SKM-1 (cell line): ENCODE measurements around the gene ALG1.
"Not testable (repeated sequence)": the region's sequence is repeated elsewhere in the genome, so short reads cannot be mapped to it uniquely, and the experiment has no call there.

Experiments used
- DNase-seq: peaks from one replicate; lab custom pipeline; 2025; ENCODE audit not compliant: unreplicated experiment; lab: John Stamatoyannopoulos, UW

ALG1 gene

DNA sequence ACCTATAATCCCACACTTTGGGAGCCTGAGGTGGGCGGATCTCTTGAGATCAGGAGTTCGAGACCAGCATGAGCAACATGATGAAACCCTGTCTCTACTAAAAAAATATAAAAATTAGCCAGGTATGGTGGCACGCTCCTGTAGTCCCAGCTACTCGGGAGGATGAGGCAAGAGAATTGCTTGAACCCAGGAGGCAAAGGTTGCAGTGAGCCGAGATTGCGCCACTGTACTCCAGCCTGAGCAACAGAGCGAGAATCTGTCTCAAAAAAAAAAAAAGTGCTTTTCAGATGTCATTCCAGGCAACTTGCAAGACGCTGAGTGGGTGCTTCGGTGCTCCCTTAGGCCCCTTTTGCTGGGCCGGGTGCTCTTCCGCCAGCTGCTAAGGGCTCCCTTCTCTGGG is 27.1 kb upstream of the ALG1 start:
- not testable (repeated sequence) for DNase-seq

DNA sequence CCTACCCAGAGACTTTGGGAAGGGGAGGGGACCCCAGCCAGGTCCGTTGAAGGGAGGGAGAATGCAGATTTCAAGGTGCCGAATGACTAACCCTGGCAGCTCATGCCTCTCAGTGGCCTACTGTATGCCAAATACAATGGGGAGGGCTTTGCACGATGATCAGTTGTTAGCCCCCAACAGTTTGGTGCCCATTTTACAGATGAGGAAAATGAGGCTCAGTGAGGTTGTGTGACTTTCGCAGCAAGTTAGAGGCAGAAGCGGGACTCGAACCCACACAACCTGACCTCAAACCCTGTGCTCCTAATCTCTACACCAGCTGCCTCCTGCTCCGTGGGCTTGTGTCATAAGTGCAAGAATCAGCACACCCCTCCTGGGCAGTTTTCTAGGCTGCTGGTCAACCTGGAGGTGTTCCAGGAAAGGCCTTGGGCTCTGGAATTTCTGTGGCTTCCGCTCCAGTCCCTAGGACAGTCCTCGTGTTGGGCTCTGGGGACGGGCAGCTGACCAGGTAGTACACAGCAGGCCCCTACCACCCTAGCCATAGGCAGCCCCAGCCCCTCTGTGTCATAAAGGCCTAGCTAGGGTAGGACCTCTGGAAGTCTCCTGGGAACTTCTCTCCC is 26.0 kb upstream of the ALG1 start:
- no peak for DNase-seq

DNA sequence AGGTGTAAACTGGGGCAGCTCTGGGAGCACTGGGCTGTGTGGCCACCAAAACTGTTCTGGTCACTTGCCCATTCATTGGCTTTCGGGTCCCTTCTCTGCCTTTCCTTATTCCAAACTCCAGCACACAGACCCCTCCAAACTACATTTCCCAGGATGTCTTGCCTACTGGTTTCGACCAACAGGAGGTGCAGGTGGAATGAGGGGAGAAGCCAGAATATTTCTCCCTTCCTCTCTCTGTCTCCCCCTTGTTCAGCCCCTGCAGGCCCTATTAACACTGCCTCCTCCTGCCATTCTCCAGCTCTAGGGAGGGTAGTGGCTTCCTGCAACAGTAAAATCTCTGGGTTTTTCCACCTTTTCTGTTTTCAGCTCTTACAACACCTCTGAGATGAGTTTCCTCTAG is 24.7 kb upstream of the ALG1 start:
- DNase-seq: no peak

DNA sequence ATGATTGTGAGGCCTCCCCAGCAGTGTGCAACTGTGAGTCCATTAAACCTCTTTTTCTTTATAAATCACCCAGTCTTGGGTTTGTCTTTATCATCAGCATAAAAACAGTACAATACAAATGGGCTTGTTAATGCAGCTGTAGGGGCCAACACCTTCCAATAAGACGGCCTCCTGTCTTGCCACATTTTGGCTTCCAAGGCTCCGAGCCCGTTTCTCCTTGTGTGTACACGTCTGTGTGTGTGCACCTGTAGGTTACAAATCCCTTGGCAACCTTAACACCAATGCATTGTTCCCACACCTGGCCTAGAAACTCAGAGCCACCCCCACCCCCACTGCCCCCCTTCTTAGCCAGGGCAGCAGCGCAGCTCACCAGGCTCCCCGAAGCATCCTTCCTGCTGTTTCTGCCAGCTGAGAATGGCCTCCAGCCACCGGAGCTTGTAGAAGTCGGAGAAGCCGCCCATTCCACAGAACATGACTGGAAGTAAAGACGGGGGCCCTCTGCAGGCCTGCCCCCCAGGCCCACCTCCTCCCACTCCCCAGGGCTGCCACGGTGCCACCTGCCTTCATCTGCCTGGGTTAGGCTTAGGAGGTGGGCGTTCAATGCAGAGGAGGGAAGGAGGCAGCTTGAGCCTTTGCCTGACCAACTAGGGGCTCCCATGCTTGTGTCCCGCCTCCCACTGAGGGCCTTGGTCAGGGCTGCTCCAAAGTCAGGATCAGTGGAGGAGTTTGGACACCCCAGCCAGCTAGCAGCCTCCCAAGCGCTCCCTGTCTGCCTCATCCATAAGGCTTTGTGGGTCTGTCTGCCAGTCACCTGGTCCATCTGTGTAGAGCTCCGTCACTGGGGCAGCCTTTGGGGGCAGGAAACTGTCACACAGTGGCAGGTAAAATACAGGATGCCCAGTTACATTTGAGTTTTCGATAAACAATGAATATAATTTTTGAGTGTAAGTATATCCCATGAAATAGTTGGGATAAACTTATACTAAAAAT is 16.5 kb upstream of the ALG1 start:
- DNase-seq: no peak

DNA sequence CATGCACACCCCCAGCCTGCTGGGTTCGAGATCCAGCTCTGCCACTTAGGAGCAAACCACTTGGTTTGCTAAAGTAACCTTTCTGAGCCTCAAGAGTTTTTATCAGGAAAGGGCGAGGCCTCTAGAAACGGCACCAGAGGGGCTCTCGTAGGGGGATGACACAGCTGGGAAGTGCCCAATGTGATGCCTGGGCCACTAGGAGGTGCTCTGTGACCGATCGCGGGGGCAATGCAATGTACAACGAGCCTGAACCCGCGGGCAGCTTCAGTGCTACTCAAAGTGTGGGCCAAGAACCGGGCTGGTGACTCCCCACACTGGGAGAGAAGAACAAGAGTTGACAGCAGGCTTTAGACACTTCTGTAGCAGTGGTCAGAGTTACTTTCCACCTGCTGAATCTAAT is 15.3 kb upstream of the ALG1 start:
- DNase-seq: no peak

DNA sequence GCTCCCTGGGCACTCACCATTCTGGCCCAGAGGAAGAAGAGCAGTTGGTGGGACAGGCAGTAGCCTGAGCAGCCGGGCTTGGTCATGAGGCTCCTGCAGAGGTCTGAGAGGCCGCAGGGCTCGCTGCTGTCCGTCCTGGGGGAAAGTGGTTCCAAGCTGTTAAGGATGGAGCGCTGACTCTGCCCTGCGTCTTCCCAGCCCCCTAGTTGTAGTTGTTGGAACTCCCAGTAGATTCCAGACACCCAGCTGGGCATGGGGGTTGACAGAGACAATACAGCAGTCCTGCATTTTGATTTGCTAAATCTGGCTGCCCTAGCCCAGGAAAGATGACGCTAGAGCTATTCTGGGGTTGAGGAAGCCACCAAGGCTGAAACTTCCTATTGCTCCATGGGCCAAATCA is 13.2 kb upstream of the ALG1 start:
- no peak for DNase-seq

DNA sequence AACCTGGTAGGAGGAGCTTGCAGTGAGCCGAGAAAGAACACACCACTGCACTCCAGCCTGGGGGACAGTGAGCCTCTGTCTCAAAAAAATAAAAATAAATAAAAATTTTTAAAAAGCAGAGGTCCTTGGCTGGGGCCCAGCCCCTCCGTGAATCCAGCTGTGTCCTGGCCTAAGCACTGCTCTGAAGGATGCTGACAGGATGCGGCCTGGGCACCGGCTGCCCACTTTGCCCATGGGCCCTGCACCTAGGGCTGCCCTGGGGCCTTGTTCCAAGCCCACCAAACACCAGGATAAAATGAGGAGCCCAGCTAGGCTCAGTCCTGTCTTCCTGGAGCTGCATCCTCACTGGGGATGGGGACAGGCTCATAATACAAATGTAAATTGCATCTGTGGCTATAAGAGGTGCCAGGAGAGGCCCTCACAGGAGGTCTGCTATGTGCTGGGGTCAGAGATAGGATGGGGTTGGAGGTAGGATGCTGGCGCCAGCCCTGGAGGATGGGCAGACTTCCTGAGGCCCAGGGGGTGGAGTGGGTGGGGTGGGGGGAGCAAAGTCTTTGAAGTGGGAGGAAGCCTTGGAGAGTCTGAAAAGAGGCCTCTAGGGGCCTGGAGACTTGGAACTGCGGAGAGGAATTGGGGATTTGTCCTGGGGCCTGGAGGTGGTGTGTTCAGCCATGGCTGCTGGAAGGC is 12.1 kb upstream of the ALG1 start:
- no peak for DNase-seq

DNA sequence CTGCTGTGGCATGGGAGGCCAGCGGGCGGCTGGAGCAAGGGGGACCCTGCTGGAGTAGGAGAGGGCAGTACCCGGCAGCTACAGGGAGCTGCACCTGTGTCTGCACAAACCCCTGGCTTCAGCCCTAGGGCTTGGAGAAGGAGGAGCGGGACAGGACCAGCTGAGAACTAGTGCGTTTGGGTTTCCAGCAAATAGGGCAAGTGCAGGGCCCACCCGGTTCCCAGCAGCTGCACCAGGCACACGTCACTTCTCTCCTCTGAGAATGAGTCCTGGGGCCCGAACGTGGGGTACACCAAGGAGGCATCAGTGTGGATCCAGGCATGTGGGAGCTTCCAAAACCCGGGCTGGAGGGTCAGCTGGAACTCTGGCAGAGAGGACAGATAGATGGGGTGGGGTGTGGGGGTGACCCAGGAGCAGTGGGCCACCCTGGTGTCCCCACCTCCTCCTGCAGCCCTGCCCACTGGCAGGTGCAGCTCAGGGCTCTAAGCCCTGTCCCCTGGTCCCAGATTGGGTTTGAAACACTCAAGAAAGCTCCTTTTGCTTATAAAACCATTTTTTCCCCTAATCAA is 11.5 kb upstream of the ALG1 start:
- no peak for DNase-seq

DNA sequence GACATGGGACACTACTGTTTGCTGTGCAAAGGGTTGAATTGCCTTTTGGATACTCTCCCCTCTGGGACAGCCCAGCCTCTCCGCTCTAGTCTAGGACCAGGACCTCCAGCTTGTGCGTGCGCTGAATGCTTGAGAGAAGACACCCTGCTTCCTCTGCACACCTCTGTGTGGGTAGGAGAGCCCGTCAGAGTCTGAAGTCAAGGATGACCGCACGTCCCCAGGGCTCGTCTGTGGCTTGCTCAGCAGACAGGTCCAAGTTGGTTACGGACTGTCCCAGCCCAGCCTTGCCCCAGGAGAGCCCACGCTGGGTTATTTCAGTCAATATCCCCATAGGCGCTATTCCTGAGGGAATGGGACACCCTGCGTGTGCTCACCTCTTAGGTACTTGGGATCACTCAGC is 9.6 kb upstream of the ALG1 start:
- no peak for DNase-seq

DNA sequence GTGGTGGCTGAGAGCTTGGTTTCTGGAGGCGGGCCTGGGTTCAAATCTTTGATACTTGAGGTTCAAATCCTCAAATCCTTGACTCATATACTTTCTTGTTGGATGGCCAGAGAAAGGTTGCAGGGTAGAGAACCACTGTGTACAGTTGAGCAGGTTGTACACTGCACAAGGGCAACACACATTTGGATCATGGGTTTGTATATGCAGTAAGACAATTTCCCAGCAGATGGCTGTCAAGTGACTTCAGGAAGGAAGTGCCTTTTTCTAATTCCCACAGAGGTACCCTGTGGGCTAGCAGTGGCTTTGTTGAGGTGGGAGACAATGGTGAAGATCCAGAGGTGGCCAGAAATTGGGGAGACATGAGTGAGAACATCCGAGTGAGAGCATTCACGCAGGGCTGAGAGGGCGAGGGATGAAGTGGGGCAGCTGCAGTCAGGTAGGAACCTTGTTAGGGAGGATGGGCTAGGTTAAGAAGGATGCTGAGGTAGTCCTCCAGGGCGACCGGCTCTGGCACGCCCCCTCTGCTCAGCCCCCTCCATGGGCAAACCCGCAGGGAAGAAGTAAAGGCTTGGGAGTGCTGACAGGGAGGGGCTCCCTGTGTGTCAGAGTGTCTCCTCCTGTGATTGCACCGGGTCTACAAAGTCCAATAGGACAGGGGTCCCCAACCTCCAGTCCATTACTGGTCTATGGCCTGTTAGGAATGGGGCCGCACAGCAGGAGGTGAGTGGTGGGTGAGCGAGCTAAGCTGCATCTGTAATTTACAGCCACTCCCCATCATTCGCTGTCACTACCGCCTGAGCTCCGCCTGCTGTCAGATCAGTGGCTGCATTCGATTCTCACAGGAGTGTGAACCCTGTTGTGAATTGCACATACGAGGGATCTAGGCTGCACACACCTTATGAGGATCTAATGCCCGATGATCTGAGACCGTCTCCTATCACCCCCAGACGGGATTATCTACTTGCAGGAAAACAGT is 8.6 kb upstream of the ALG1 start:
- no peak for DNase-seq

DNA sequence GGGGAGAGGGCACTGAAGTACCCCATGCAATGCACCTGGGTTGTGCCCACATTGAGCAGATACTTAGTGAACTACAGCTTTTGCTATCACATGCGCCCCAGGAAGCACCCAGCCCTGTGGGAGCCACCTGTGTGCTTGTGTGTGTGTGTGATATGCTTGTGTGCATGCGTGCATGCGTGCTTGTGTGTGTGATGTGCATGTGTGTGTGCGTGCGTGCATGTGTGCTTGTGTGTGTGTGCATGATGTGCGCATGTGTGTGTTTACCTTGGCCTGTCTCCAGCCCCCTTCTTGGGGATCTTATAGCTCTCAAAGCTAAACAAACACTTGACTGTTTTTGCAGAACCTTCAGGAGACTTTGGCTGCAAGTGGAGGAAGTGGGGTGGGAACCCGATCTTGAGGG is 6.7 kb upstream of the ALG1 start:
- DNase-seq: no peak

DNA sequence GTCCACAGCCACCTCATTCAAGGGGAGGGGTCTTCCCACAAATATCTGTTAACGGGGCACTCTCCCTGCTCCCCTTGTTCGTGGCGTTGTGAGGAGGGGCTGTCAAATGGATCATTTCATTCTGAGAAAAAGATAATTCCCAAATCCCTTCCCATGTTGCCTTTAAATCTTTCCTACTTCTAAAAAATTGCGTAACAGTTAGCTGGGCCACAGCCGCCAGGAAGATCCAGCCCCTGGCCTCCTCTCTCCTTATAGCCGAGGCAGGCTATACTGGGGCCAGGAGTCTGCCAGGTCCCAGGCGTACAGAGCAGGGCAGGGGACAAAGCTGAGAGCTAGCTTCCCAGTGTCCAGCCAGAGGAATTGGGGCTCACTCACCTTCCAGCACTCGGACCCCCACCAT is 6.3 kb upstream of the ALG1 start:
- no peak for DNase-seq

DNA sequence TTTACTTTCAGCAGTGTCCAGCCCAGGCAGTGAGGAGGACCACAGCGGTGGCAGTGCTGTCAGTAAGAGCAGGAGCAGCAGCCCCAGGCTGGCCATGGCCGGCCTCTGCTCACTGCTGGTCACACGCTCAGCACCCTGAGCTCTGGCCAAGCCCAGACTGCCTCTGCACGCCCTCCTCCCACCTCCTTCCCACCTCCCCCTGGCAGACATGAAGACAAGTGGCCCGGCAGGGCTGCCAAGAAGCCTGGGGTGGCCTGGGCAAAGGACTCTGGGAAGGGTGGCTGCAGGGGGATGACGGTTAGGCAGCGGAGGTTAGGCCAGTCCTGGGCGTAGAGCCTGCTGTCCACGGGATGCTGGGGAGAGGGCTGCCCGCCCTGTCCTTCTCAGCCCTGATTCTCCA is 5.8 kb upstream of the ALG1 start, which contains the start of gene C16orf89:
TSS of gene C16orf89 (minus strand) at position 144 of the 400 bp plus-strand sequence. CDS start at position 96, 48 bp downstream.
- DNase-seq: no peak

DNA sequence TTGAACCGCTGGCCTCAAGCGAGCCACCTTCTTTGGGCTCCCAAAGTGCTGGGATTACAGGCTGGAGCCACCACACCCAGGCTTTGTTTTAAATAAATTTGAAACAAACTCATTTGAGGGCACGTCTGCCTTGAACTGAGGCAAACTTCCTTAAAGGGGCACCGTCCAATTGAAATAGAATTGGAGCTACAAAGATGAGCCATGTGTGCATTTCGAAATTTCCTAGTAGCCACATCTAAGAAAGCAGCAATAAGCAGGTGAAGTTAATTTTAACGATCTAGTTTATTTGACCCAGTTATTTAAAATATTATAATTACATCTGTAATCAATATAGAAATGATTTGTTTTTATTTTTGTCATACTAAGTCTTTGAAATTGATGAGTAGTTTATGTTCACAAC is 5.1 kb upstream of the ALG1 start:
- DNase-seq: no peak

DNA sequence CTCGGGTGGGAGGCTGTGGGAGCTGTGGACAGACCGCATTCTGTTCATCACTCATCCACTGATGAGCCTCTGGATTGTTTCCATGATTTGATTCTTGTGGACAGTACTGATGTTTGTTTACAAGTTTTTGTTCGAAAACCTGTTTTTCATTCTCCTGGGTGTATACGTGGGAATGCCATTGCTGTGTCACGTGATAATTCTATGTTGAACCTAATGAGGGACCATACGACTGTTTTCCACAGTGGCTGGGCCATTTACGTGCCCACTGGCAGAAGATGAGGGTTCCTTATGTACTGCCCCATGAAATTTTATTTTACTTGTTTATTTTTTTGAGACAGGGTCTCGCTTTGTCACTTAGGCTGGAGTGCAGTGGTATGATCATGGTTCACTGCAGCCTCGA is 2.6 kb upstream of the ALG1 start:
- no peak for DNase-seq

DNA sequence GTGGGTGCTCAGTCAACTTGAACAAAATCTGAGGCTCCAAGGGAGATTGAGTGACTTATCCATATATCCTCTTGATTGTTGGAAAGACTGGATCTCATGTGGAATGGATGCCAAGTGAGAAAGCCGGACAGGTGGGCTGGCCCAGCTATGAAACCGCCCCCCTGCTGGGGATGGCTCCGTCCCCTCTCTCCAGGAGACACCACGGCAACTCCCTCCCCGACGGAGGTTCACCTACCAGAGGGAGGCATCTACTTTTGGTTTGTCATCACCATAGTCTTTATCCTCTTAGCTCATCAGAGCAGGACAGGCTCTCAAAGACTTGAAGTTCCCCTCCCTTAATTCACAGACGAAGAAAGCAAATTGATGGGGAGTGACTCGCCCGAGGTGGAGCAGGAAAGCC is 1.8 kb upstream of the ALG1 start:
- no peak for DNase-seq

DNA sequence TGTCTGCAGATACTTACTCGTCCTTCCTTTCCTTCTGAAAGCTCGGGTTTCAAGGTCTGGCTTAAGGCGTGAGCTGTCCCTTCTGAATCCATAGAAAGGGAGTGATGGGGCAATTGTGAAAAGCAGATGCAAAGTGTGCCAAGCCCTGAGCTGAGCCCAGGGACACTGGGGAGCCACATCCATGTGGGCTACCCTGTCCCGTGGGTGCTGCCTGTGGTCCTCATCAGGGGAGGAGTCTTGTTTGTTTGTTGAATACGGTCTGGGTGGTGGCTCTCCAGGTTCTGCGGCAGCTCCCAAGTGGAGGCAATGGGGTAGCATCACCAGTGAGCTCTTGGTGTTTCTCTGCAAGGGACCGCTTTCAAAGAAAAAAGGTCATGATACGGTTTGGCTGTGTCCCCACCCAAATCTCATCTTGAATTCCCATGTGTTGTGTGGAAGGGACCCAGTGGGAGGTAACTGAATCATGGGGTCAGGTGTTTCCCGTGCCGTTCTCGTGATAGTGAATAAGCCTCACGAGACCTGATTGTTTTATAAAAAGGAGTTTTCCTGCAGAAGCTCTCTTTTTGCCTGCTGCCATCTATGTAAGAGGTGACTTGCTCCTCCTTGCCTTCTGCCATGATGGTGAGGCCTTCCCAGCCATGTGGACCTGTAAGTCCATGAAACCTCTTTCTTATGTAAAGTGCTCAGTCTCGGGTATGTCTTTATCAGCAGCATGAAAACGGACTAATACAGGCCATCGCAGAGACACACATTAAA is 1.0 kb upstream of the ALG1 start:
- DNase-seq: no peak

DNA sequence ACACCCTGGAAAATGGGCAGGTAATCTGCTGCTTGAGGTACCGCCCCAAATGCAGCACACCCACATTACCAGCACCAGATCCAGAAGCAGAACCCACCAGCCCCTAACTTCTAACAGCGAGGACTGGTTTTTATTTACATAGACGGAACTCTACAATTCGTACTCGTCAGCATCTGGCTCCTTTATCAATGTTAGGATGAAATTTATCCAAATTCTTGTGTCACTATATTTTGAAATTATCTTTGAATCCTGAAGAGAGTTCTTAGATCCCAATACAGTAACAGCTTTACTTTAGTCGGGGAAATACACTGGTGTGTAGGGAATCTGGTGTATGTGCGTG is 332 bp upstream of the ALG1 start:
- DNase-seq: no peak

DNA sequence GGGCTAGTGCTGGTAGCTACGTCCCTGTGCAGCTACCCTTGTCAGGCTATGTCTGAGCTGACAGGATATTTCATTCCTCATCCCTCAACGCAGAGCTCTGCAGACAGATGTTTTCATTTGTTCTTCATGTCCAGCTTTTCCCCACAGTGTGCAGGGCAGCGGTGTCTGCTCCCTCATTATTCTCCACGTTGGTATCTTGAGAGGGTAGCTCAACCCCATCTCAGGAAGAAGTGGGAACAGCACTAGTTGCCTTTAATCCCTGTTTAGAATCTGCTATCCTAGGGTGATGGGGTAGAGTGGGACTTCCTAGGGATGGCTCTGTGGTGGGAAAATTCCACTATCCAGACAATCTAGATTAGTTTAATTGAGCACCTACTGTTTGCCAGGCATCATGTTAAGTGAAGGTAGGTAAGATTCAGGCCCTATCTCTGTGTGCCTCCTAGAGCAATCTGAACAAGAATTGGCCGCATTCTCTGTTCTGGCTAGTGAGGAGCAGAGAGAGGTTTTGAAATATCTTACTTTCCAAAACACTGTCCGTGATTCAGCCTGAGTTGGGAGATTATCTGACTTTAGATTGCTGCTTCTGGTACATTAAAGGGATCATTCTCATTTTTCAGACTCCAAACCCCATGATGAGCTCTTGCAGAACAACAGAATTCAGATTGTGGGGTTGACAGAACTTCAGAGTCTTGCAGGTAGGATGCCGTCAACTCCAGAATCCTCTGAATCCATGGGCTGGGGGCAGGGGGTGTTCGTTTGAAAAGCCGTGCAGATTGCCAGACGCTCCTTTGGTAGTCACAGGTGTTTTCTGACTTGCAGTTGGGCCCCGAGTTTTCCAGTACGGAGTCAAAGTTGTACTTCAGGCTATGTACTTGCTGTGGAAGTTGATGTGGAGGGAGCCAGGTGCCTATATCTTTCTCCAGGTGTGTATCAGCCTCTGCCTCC is 963 bp downstream of the ALG1 start:
- DNase-seq: no peak
